WTC11 (cell line): ENCODE results near the gene OPCML.

Experiments used
- CBFB ChIP-seq: sonication (generic); formaldehyde crosslinking; IDR thresholded peaks from 2 replicates; pipeline ENCODE4 v1.8.1; 2022; ENCODE audit warnings: mild to moderate bottlenecking, low read depth, missing genetic modification reagents
- ESRRA ChIP-seq: sonication (generic); formaldehyde crosslinking; IDR thresholded peaks from 2 replicates; pipeline ENCODE4 v1.8.1; 2022; ENCODE audit warnings: mild to moderate bottlenecking, missing genetic modification reagents, borderline replicate concordance
- FOXK1 ChIP-seq: sonication (generic); formaldehyde crosslinking; IDR thresholded peaks from 2 replicates; pipeline ENCODE4 v1.8.0; 2022; ENCODE audit warnings: mild to moderate bottlenecking, moderate library complexity, missing genetic modification reagents
- NR3C1 ChIP-seq: sonication (generic); formaldehyde crosslinking; conservative IDR thresholded peaks from 2 replicates; pipeline ENCODE4 v1.8.1; 2023; ENCODE audit warnings: low read depth, mild to moderate bottlenecking, missing genetic modification reagents
- ZNF138 ChIP-seq: sonication (generic); formaldehyde crosslinking; conservative IDR thresholded peaks from 2 replicates; pipeline ENCODE4 v1.8.1; 2022; ENCODE audit warnings: mild to moderate bottlenecking, moderate library complexity, missing genetic modification reagents
- ZNF317 ChIP-seq: sonication (generic); formaldehyde crosslinking; IDR thresholded peaks from 2 replicates; pipeline ENCODE4 v1.8.1; 2023; ENCODE audit warnings: low read depth, mild to moderate bottlenecking, moderate library complexity, missing genetic modification reagents, borderline replicate concordance
- TF ChIP-seq, protein P1 (sequence below): fragments of 200-600 bp; IDR thresholded peaks from 2 replicates; pipeline ENCODE4 v1.8.0; 2022; ENCODE audit warnings: antibody characterized with exemption
- TF ChIP-seq, protein P2 (sequence below): sonication (generic); formaldehyde crosslinking; IDR thresholded peaks from 2 replicates; pipeline ENCODE4 v1.8.1; 2022; ENCODE audit warnings: mild to moderate bottlenecking, moderate library complexity, missing genetic modification reagents
- TF ChIP-seq, protein P3 (sequence below): sonication (generic); formaldehyde crosslinking; IDR thresholded peaks from 2 replicates; pipeline ENCODE4 v1.8.1; 2022; ENCODE audit warnings: mild to moderate bottlenecking, missing genetic modification reagents, moderate library complexity, borderline replicate concordance
- TF ChIP-seq, protein P4 (sequence below): sonication (generic); formaldehyde crosslinking; IDR thresholded peaks from 2 replicates; pipeline ENCODE4 v1.8.0; 2023; ENCODE audit warnings: mild to moderate bottlenecking, missing genetic modification reagents

DNA sequence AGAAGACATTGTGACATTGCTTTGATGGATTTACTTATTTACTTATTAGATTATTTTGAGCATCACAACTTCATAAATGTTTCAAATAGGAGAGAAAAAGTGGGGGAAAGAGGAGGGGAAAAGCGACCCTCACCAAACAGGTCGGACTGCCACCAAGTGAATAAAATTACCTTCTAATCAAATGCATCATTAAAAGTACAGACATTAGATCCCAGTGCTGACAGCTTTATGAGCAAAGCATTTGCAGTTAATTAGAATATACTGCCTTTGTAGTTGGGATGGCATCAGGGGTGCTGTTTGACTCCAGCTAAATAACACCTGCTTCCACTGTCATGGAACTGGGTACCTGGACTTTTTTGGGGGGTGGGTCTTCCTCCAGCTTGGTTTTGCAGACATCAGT, 299.6 kb downstream of the OPCML start:
- TF ChIP-seq ZNF138 (CRISPR knock-in tag), result no peak
- TF ChIP-seq ZNF317 (CRISPR knock-in tag), result no peak
- TF ChIP-seq ESRRA, result no peak
- no peak for TF ChIP-seq NR3C1 (CRISPR knock-in tag)
- no peak for TF ChIP-seq CBFB
- TF ChIP-seq, protein P1, sequence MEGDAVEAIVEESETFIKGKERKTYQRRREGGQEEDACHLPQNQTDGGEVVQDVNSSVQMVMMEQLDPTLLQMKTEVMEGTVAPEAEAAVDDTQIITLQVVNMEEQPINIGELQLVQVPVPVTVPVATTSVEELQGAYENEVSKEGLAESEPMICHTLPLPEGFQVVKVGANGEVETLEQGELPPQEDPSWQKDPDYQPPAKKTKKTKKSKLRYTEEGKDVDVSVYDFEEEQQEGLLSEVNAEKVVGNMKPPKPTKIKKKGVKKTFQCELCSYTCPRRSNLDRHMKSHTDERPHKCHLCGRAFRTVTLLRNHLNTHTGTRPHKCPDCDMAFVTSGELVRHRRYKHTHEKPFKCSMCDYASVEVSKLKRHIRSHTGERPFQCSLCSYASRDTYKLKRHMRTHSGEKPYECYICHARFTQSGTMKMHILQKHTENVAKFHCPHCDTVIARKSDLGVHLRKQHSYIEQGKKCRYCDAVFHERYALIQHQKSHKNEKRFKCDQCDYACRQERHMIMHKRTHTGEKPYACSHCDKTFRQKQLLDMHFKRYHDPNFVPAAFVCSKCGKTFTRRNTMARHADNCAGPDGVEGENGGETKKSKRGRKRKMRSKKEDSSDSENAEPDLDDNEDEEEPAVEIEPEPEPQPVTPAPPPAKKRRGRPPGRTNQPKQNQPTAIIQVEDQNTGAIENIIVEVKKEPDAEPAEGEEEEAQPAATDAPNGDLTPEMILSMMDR, result no peak
- TF ChIP-seq, protein P2, sequence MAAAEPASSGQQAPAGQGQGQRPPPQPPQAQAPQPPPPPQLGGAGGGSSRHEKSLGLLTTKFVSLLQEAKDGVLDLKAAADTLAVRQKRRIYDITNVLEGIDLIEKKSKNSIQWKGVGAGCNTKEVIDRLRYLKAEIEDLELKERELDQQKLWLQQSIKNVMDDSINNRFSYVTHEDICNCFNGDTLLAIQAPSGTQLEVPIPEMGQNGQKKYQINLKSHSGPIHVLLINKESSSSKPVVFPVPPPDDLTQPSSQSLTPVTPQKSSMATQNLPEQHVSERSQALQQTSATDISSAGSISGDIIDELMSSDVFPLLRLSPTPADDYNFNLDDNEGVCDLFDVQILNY (CRISPR knock-in tag), result no peak
- TF ChIP-seq, protein P3, sequence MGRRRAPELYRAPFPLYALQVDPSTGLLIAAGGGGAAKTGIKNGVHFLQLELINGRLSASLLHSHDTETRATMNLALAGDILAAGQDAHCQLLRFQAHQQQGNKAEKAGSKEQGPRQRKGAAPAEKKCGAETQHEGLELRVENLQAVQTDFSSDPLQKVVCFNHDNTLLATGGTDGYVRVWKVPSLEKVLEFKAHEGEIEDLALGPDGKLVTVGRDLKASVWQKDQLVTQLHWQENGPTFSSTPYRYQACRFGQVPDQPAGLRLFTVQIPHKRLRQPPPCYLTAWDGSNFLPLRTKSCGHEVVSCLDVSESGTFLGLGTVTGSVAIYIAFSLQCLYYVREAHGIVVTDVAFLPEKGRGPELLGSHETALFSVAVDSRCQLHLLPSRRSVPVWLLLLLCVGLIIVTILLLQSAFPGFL, result no peak
- no peak for TF ChIP-seq FOXK1 (CRISPR knock-in tag)
- TF ChIP-seq, protein P4, sequence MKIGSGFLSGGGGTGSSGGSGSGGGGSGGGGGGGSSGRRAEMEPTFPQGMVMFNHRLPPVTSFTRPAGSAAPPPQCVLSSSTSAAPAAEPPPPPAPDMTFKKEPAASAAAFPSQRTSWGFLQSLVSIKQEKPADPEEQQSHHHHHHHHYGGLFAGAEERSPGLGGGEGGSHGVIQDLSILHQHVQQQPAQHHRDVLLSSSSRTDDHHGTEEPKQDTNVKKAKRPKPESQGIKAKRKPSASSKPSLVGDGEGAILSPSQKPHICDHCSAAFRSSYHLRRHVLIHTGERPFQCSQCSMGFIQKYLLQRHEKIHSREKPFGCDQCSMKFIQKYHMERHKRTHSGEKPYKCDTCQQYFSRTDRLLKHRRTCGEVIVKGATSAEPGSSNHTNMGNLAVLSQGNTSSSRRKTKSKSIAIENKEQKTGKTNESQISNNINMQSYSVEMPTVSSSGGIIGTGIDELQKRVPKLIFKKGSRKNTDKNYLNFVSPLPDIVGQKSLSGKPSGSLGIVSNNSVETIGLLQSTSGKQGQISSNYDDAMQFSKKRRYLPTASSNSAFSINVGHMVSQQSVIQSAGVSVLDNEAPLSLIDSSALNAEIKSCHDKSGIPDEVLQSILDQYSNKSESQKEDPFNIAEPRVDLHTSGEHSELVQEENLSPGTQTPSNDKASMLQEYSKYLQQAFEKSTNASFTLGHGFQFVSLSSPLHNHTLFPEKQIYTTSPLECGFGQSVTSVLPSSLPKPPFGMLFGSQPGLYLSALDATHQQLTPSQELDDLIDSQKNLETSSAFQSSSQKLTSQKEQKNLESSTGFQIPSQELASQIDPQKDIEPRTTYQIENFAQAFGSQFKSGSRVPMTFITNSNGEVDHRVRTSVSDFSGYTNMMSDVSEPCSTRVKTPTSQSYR, result no peak
